Stomach (tissue), 4 donors: ENCODE data around the gene MAGI2.

ENCODE experiments used
- CTCF ChIP-seq, 7 experiments: fragments of 450-650 bp in 4 of 7; fragments of 200-600 bp in 3 of 7; sonication (generic) in 3 of 7; IDR thresholded peaks; one replicate each; pipeline ENCODE4 v1.5.1; 2016 to 2019; ENCODE audit warnings: antibody characterized with exemption in 7 of 7, control low read depth in 2 of 7, mild to moderate bottlenecking in 1 of 7
- POLR2A ChIP-seq, 4 donors: fragments of 450-650 bp; IDR thresholded peaks; one replicate each; pipeline ENCODE4 v1.6.1; 2016; ENCODE audit warnings: antibody characterized with exemption in 4 of 4, control low read depth in 2 of 4, mild to moderate bottlenecking in 1 of 4, moderate library complexity in 1 of 4
- POLR2AphosphoS5 ChIP-seq, 3 donors: sonication (generic); formaldehyde crosslinking; IDR thresholded peaks; one replicate each; pipeline ENCODE4 v1.6.1; 2016; ENCODE audit warnings: antibody characterized with exemption in 3 of 3

- TF ChIP-seq CTCF (IDR thresholded peaks at IDR 0.05): no peak
- TF ChIP-seq POLR2A (IDR thresholded peaks at IDR 0.05): no peak
- TF ChIP-seq POLR2AphosphoS5 (IDR thresholded peaks at IDR 0.05): no peak
Measured at GRCh38 chr7:78953090-78953489, 500.4 kb downstream of the MAGI2 start.
